Measurements from ENCODE around the gene OR13A1. TPM values are rescaled to one million over a fixed set of nuclear protein-coding genes. Genes with fewer than 3 reads are reported as not detected.

OR13A1 gene
- polyA plus RNA-seq, 1 of the 3 experiments (the other 2 are of a cell fraction), result not detected

- no peaks in the 10 kb centered on the region for H3K9me3 ChIP-seq
- no peaks in the 10 kb centered on the region for H3K36me3 ChIP-seq (replicated peaks in 1 of 2; ENCODE audit: control insufficient read depth in 1 of 2, insufficient read depth in 2 of 2, low read length in 1 of 2)
- DNase-seq, result no peak
- no peak overlapping the region for H2AFZ ChIP-seq (ENCODE audit: low read depth)
- no peaks in the 10 kb centered on the region; a peak in 1 of 4 replicates for H3K4me1 ChIP-seq (ENCODE audit: control insufficient read depth in 1 of 2, insufficient read depth in 2 of 2, low read depth in 1 of 2, low read length in 1 of 2)
- no peak overlapping the region for H3K4me2 ChIP-seq
- peaks cover 7% of the 10 kb centered on the region; the same call in 1 of the 2 replicates for H3K27me3 ChIP-seq (ENCODE audit: insufficient read depth)
- no peak overlapping the region for H3K4me3 ChIP-seq (ENCODE audit: low read depth in 2 of 2, low read length in 1 of 2)
- no peaks in the 10 kb centered on the region for H4K20me1 ChIP-seq (ENCODE audit: insufficient read depth)
- no peak for TF ChIP-seq USF2 (IDR thresholded peaks at IDR 0.05; ENCODE audit: borderline replicate concordance, low read depth, low read length)
- TF ChIP-seq, protein P1, sequence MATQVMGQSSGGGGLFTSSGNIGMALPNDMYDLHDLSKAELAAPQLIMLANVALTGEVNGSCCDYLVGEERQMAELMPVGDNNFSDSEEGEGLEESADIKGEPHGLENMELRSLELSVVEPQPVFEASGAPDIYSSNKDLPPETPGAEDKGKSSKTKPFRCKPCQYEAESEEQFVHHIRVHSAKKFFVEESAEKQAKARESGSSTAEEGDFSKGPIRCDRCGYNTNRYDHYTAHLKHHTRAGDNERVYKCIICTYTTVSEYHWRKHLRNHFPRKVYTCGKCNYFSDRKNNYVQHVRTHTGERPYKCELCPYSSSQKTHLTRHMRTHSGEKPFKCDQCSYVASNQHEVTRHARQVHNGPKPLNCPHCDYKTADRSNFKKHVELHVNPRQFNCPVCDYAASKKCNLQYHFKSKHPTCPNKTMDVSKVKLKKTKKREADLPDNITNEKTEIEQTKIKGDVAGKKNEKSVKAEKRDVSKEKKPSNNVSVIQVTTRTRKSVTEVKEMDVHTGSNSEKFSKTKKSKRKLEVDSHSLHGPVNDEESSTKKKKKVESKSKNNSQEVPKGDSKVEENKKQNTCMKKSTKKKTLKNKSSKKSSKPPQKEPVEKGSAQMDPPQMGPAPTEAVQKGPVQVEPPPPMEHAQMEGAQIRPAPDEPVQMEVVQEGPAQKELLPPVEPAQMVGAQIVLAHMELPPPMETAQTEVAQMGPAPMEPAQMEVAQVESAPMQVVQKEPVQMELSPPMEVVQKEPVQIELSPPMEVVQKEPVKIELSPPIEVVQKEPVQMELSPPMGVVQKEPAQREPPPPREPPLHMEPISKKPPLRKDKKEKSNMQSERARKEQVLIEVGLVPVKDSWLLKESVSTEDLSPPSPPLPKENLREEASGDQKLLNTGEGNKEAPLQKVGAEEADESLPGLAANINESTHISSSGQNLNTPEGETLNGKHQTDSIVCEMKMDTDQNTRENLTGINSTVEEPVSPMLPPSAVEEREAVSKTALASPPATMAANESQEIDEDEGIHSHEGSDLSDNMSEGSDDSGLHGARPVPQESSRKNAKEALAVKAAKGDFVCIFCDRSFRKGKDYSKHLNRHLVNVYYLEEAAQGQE (IDR thresholded peaks at IDR 0.05; ENCODE audit: low read depth, low read length), result no peak
- no peak for TF ChIP-seq EP300 (IDR thresholded peaks at IDR 0.05; ENCODE audit: borderline replicate concordance in 1 of 2, low read depth in 1 of 2, low read length in 1 of 2)
- TF ChIP-seq TCF12 (IDR thresholded peaks at IDR 0.05), result no peak
- no peak for TF ChIP-seq USF1 (IDR thresholded peaks at IDR 0.05; ENCODE audit: borderline replicate concordance, low read depth)
- no peak for TF ChIP-seq MXI1 (IDR thresholded peaks at IDR 0.05; ENCODE audit: low read depth, low read length)
- TF ChIP-seq NRF1 (IDR thresholded peaks at IDR 0.05; ENCODE audit: low read depth, low read length), result no peak
- no peak for TF ChIP-seq TAF1 (IDR thresholded peaks at IDR 0.05; ENCODE audit: borderline replicate concordance, low read depth, low read length)
- TF ChIP-seq ELF1 (IDR thresholded peaks at IDR 0.05), result no peak
- no peak for TF ChIP-seq SIN3A (IDR thresholded peaks at IDR 0.05; ENCODE audit: borderline replicate concordance, low read depth, low read length)
- no peak for TF ChIP-seq RAD21 (IDR thresholded peaks at IDR 0.05; ENCODE audit: low read length)
- TF ChIP-seq FOSL2 (IDR thresholded peaks at IDR 0.05; ENCODE audit: borderline replicate concordance, low read depth), result no peak
- TF ChIP-seq, protein P2, sequence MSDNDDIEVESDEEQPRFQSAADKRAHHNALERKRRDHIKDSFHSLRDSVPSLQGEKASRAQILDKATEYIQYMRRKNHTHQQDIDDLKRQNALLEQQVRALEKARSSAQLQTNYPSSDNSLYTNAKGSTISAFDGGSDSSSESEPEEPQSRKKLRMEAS (IDR thresholded peaks at IDR 0.05; ENCODE audit: low read depth), result no peak
- TF ChIP-seq CTCF (IDR thresholded peaks at IDR 0.05), result no peak
- ChIA-PET POLR2A (no interaction called here), CTCF (interaction anchor here (1.0 to 1.3 kb wide), 2 partner anchors 18 to 21 kb away, joined by 3 read pairs; no protein-coding TSS in a partner anchor)
- H3K9ac ChIP-seq, result no peak overlapping the region
- 0% methylated on average over 2 of the region's 2 CpGs for WGBS (ENCODE audit: low lambda C conversion rate)
- H3K27ac ChIP-seq (ENCODE audit: low read depth in 2 of 2, low read length in 1 of 2), result no peak overlapping the region
- no peaks in the 10 kb centered on the region for H3K79me2 ChIP-seq (ENCODE audit: insufficient read depth)
- H3F3A ChIP-seq (replicated peaks; ENCODE audit: insufficient read depth), result no peaks in the 10 kb centered on the region
- no peaks in the 10 kb centered on the region for H3K9me2 ChIP-seq
Measured at GRCh38 chr10:45253183-45253914, 62.1 kb downstream of the OR13A1 start.

Other genes with a start within 250 kb of the OR13A1 start
- not detected in 2 replicates for gene ALOX5, start 58.6 kb upstream of the OR13A1 start, polyA plus RNA-seq (2012; rRNA removed)

All from SK-N-SH (cell line).